ENCODE results near the gene ELN.

GRCh38 chr7:74040101-74040790 lies 12.3 kb downstream of the ELN start:
- TF ChIP-seq, protein P1, sequence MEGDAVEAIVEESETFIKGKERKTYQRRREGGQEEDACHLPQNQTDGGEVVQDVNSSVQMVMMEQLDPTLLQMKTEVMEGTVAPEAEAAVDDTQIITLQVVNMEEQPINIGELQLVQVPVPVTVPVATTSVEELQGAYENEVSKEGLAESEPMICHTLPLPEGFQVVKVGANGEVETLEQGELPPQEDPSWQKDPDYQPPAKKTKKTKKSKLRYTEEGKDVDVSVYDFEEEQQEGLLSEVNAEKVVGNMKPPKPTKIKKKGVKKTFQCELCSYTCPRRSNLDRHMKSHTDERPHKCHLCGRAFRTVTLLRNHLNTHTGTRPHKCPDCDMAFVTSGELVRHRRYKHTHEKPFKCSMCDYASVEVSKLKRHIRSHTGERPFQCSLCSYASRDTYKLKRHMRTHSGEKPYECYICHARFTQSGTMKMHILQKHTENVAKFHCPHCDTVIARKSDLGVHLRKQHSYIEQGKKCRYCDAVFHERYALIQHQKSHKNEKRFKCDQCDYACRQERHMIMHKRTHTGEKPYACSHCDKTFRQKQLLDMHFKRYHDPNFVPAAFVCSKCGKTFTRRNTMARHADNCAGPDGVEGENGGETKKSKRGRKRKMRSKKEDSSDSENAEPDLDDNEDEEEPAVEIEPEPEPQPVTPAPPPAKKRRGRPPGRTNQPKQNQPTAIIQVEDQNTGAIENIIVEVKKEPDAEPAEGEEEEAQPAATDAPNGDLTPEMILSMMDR (IDR thresholded peaks at IDR 0.05), result no peak
- peak in 1 of 4 donors; percentile 10 for TF ChIP-seq POLR2AphosphoS5 (IDR thresholded peaks at IDR 0.05)
